ENCODE measurements around the gene KLHL13.

Gene KLHL13

DNA sequence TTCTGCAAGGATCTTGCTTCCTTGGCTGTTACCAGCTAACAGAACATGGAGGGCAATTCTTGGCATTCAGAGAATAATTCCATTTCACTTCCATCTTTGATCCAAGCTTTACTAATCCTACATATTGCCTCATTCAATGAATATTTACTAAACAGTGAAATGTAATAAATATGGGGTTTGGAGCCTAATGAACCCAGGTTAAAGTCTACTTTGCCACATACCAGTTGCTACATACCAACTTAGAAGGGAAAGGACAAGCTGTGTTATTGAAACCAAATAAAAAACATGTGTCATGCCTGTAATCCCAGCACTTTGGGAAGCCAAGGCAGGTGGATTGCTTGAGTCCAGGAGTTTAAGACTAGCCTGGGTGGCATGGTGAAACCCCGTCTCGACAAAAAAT lies 265.6 kb downstream of the KLHL13 start:
- DNase-seq (ENCODE audit: low read depth): no peak
